Left colon (tissue), 2 donors: ENCODE measurements around the gene SMIM41. TPM values are rescaled to one million over a fixed set of nuclear protein-coding genes. Genes with fewer than 3 reads are reported as not detected.

Experiments used
- ATAC-seq: fragments of 200-7000 bp; cut with Tn5 transposase; one replicate; pipeline ENCODE4 v1.9.1; 2020; ENCODE audit warnings: mild to moderate bottlenecking, moderate library complexity
- DNase-seq, 2 donors: peaks; one replicate each; pipeline ENCODE4 v3.0.0-alpha.2; 2020
- intact Hi-C, 2 donors: fragments of 100-400 bp; cut with DNase I in 1 of 2; cut with micrococcal nuclease in 1 of 2; formaldehyde crosslinking; loops; one replicate each; pipeline versions ENCODE4 v1.11.2 to v1.14.0; 2022; cut with DNase I, micrococcal nuclease
- total RNA-seq, 2 donors: library from RNA; stranded (reverse); fragmentation: NEBNext Ultra II Directional; extraction: Animal tissue kit (Norgen Biotek cat#: 25700); gene quantifications; one replicate each; pipeline ENCODE4 v1.2.1, GENCODE V29; 2021
- donor health status: DM: no; HTN: no; CAD: no.
- donor health status: DM: yes; HTN: yes; CAD: no.

Gene SMIM41
- total RNA-seq, 2 donors from 2014 or later = 0.31 TPM; not detected in 1

DNA sequence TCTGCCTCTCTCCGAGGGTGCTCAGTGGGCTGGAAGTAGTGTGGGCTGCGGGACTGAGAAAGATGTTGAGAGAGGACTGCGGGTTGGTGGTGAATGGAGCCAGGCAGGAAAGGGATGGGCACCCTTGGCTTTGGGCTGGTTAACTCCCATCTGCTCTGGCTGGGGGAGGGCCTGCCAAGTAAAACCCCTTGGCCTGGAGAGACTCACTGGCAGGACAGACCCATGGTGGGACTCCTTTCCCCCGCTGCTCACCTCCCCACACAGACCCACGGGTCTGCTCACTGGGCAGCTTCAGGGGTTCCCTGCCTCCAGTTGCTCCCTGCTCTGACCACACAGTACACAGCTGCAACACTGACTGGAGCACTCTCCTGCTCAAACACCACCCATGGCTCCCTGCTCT lies 58.2 kb downstream of the SMIM41 start:
- intact Hi-C loops = no loop called here
- no peak for ATAC-seq
- no peak for DNase-seq

DNA sequence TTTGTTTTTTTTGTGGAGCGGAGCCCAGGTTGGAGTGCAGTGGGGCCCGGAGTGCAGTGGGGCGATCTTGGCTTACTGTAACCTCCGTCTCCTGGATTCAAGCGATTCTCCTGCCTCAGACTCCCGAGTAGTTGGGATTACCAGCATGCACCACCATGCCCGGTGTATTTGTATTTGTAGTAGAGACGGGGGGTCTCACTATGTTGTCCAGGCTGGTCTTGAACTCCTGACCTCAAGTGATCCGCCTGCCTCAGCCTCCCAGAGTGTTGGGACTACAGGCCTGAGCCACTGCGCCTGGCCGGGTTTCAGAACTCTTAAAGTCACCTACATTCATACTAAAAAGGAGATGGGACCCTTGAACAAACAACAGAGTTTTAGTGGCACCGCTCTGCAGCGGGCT lies 59.6 kb downstream of the SMIM41 start:
- DNase-seq (no peak), ATAC-seq (no peak)
- intact Hi-C loops = no loop called here

DNA sequence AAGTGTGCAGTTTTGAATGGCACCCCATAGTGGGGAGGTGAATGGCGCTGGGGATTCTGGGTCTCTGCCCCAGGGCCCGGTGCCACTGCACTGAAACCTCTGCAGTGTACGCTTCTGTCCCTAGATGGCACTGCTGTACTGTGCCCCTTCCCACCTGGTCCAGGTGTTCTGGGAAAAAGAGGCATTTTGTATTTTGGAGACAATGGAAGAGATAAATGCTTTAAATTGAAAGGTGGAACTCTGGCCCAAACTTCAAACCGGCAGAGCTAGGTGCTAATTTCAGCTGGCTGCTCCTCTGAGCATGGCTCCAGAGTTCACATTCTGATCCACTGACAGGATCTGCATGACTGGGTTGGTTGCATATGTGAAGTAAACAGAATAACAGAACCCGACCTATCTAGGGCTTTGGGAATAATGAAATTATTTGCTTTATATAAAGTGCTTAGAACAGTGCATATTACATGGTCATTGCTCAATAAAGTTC lies 60.1 kb downstream of the SMIM41 start:
- ATAC-seq (peak; percentile 44), DNase-seq (peak in 1 of 2 donors; percentile 57)
- intact Hi-C loops = no loop called here

DNA sequence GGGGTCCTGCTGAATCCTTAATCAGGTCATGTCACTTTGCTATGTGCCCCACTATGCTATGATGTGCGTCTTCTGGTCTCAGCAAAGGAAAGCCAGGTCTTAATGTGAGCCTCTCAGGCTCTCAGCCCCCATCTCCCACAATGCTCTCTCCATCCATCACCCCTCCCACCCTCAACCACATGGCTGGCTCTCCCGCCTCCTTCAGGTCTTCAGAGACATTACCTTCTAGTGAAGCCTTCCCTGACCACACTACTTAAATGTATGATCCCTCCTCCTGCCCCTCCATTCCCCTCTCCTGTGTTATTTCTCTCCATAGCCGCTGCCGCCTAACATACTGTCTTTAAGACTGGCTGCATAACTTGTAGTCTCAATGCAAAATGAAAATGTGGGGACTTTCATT lies 61.8 kb downstream of the SMIM41 start:
- intact Hi-C loops = no loop called here

DNA sequence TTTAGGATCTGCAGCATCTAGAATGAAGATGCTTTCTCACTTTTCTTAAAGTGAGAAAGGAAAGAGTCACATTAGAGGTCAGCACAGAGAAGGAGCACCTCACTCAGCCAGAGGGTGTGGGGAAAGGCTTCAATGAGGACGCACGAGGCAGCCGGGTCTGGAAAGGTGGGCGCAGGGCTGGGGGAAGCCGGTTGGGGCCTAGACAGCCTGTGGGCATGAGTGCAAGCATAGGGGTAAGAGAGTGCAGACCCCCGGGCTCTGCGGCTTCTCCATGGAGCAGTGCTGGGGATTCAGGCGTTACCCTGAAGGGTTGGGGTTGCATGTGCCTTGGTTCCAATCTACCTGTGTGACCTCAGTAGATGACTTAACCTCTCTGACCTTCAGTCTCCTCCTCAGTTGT lies 62.4 kb downstream of the SMIM41 start:
- intact Hi-C loops = no loop called here
- ATAC-seq (no peak), DNase-seq (no peak)

More for the DNA sequence above, 61.8 kb downstream of the SMIM41 start:
- DNase-seq (no peak), ATAC-seq (no peak)

DNA sequence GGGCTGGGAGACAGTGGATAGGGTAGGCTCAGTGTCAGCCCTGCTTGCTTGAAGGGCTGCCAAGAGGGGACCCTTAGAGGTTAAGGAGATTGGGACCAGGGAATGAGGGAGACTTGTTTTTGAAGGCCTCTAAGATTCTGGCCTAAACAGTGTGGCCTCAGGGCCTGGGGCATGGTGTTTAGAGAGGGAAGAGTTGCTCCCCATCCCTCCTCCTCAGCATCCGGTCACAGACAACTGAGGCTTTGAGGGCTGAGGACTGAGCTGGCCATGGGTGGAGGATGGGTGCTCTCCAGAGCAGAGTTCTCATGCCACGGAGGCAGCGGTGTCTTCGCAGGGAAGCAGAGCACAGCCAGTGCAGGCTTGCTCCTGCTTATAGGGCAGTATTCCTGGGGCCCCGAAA lies 62.9 kb downstream of the SMIM41 start:
- intact Hi-C loops = no loop called here
- no peak for ATAC-seq
- DNase-seq = no peak

DNA sequence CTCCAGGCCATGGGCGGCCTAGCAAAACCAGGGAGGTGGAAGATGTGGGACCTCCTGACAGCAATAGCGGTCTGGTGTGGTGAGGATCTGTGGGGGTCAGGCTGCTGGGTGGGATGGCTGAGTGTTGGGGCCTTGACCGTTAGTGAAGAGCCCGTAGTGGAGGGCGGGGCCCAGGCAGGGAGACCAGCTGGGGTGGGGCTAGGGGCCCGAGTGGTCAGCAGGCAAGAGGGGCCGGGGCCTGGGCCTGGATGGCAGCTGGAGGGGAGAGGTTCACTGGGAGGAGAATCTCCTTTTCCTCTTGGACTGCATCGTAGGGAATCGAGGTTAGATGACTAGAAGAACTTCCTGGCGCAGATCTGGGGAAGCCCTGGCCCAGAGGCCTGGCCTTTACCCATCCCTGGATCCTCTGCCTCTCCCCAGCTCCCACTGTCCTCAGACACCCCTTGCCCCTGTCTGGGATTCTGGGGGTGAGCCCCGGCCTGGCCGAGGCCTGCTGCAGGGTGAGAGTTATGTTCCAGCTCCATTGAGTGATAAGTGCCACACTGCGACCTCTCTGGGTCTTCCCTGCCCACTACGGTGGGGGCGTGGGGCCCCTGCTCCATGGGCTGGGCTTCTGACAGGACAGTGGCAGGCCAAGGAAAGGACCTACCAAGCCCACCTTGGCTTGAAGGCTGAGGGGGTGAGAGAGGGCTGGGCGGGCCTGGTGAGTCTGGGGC lies 65.2 kb downstream of the SMIM41 start:
- intact Hi-C loops = no loop called here
- peak in 1 of 2 donors; percentile 16 for DNase-seq
- no peak for ATAC-seq

DNA sequence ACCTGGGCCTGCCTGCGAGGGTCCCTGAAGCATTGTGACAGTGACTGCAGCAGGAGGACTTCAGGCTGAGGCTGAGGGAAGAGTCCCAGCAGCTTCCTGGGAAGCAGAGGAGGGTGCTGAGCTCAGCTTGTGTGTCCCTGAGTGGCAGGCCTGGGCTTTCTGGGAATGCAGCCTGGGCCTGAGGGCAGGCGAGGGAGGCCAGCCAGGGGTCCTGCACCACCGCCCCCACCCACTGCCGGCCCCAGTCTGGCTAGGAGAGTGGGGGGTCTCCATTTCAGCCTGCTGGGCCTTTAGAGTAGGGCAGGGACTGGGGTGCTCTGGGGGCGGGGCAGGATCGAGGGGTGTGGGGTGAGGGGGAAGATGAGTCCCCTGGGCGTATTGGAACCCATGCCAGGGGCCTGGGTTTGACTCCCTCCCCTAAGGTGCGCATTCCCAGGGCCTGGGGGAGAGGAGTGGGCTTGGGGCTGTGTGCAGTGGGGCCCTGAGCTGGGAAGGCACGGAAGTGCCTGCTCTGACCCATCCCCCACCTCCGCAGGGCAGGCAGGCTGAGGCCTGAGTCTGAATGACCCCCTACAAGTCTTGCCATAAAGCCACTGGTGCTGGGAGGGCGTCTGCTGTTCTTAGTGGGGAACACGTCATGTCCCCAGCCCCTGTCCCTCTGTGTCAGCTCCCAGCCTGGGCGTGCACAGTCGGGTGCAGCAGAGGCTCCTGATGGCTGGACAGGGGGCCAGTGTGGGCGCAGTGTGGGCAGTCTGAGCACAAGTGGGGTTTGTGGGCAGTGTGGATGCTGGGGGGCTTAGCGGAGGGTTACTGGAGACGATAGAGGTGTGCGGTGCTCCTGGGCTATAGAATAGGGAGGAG lies 66.0 kb downstream of the SMIM41 start:
- intact Hi-C loops = no loop called here
- DNase-seq = no peak
- no peak for ATAC-seq

DNA sequence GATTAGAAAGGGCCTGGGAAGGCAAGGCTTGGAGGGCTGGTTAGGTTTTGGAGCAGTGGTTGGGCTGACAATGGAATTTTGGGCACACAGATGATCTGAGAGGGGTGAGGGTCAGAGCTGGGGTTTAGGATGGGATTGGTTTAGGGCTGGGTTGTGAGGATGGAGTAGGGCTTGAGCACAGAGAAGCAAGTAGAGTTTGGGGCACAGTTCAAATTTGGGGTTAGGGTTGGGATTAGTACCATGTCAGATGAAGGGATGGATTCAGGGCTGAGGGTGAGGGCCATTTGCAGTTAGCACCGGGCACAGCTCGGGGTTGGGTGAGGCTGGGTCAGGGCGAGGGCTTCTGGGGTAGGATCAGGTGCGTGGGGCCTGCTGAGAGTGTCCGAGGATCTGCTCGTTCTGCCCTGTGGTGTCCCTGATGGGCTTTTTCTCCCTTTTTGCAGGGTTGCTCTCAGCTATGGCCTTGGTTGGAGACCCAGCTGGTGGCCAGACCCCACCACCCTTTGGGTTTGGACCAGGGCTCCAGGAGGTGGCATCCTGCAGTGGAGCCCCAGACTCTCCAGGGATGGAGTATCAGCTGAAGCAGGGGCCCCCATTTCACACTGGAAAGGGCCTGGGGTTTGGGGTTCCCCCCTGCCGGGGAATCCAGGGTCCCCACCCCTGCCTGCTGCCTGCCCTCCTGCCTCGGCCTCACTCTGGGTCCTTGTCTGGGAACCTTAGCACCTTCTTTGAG lies 66.8 kb downstream of the SMIM41 start:
- no peak for DNase-seq
- ATAC-seq = no peak
- intact Hi-C loops = no loop called here

DNA sequence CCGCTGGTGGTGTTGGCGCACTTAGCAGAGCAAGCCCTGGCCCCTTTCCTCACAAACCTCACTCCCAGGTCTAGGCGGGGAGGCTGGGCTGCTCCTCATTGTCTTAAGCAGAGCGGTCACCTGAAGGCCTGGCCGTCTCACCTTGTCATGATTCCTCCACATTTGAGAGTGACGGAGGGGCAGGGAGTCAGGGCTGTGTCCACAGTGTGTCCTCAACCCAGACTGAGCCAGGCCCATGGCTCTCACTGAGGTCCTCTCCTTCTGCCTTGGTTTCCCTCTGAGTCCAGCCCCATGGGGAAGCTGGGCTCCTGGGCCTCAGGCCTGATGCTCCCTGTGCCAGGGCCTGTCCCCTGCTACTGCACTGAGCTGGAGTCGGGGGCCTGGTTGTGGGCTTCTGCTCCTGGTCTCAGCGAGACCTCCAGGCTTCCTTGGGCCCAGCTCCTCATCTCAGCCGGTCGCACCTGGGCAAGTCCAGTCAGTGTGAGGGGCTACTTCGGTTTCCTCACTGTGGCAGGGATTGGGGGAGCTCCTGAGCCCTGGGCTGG lies 67.4 kb downstream of the SMIM41 start:
- intact Hi-C loops = no loop called here
- peak in 1 of 2 donors; percentile 27 for DNase-seq
- ATAC-seq = no peak

DNA sequence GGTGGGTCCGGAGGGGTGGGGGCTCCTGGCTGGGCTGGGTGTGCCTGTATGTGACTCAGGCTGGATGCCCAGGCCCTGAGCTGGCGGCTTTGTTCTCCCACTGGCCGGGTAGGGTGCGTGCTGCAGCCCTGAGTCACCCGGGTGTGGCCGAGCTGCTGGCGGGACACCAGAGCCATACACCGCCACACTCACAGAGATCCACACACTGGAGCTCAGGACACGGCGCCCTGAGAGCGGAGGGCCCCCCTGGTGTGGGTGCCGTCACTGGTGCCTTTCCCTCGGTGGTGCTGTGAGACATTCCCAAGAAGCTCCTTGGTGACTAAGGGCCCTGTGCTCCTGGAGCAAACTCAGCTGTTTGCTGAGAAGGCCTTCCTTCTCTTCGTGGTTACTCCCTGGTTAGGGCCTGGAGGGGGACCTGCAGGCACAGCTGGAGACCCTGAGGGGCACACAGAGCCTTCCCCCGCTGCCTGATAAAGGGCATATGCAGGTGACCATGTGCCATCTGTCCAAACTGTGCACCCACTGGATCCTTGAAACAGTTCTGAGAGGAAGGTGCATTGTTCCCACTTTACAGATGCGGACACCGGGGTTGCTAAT lies 68.0 kb downstream of the SMIM41 start:
- DNase-seq (peak; percentile 90 to 96), ATAC-seq (peak; percentile 71)
- intact Hi-C loops = no loop called here

DNA sequence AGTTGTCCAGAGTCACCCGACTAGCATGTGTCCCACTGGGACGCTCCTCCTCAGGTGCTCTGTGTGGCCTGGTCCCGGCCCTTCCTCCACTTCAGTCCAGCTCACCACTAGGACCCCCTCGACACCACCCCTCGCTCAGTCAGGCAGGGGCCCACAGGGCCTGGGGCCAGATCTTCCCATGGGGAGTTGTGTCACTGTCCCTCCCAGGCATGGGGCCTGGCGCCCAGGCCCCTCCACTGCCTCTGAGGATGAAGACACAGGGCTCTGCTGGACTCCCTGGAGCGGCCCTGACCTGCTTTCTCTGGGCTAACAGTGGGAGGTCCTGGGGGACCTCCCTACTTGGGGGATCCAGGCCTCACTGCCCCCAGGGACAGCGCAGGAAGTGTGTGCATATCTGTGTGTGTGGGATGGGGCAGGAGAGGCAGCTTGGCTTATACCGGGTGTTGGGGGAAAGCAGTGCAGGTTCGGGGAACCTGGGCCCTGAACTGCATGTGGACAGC lies 68.5 kb downstream of the SMIM41 start:
- ATAC-seq = no peak
- peak in 1 of 2 donors; percentile 25 for DNase-seq
- intact Hi-C loops = no loop called here

DNA sequence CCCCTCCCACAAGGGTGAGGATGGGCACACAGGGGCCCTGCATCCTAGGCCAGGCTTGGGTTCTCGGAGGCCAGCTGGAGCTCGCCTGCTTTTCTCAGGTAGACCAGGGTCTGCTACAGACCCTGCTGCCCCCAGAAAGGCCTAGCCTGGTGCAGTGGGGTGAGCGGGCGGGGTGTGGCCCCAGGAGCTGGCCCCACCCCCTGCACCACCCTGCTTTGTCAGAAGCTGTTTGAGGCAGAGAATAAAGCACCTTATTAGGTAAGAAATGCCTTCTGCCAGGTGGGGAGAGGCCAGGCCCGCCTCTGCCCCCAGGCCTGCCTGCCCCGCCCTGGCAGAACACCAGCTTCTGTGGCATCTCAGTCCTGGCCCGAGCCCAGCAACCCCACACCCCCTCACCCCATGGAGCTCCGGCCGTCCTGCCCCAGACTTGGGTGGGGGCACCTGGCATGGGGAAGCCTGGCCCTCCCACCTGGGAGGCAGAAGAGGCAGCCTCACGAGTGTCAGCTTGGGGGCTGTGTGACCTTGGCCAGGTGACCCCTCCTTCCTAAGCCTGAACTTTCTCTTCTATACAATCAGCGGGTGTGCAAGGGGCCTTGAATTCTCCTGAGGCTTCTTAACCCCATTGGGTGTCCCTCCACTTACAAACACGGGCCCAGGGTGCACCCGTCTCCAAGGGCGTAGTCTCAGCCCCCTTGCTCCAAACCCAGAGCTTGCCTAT lies 69.1 kb downstream of the SMIM41 start:
- peak; percentile 92 to 94 for DNase-seq
- intact Hi-C loops = no loop called here
- peak; percentile 69 for ATAC-seq

DNA sequence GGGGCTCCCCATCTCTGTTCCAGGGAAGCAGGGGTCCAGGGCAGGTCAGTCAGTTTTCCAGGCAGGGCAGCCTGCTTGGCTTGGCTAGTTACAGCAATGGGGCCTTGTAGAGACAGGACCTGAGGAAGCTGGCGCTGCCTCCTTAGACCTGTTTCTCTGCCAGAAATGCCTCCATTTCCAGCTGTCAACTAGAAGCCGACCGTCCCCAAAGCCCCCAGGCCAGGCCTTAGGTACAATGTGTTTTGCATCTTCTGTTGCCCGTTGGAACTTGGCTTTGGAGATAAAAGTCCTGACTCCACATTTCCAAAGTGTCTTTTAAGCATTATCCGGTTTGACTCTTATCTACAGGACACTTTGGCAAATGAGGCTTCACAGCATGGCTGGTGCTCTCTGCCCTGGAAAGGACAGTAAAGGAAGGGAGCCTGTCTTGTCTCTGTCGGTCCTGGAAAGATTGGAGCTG lies 69.7 kb downstream of the SMIM41 start:
- intact Hi-C loops = no loop called here
- DNase-seq (peak in 1 of 2 donors; percentile 28), ATAC-seq (no peak)

DNA sequence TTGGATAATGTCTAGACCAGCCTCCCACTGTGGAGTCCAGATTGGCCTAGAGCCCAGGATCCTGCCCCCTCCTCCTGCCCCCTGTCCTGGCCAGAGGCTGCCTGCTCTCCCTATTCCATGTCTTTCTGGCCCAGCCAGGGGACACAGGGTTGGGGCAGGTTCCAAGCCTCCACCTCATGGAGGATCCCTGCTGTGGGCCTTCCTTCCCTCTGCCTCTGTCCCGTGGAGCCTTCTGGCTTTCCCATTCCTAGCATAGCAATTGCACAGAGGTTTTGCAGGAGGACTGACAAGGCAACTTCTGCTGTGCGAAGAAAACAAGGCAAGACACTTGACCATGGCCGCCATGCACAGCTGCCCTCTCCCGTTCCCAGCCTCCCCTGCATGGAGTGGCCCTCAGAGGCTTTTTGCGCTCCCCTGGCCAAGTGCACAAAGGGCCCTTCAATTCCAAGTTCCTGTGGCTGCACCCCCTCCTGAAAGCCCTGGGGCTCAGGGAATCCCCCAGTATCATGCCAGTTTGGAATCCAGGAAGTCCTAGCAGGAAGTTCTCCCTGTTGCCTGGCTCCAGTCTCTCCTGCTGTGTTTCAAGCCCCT lies 70.2 kb downstream of the SMIM41 start:
- intact Hi-C loops = no loop called here
- DNase-seq (no peak), ATAC-seq (no peak)

DNA sequence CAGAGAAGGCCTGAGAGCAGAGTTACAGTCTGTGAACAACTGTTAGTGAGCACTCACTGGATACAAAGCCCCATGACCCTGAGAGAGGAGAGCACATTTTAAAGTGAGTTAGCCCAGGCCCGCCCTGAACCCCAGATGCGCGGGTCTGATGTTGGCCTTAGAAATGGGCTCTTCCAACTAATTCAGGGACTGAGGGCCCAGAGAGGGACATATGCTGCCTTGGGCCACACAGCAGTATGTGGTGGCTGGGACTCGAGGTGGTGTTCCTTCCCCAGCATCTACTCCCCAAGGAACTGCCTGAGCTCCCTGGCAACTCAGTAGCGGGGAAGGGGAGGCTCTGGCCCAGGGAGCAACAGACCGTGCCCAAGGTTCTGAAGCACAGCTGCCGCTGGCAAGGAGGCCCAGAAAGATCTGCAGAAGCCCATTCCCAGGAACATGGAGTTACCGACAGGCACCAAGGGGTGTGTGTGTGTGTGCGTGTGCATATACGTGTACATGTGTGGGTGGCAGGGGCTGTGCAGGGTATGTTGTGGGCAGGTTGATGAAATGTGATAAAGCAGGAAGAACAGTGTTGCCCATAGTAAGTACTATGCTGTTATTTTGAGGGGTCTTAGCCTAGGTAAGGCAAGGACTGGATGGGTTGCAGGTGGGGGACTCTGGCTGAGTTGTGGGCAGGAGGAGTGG lies 71.8 kb downstream of the SMIM41 start:
- intact Hi-C loops = no loop called here

More for the DNA sequence above, 71.8 kb downstream of the SMIM41 start:
- no peak for ATAC-seq
- DNase-seq = no peak
